Endothelial cell of umbilical vein (primary cell): Measurements from ENCODE around the gene C5orf47. TPM values are rescaled to one million over a fixed set of nuclear protein-coding genes. Genes with fewer than 3 reads are reported as not detected.

Experiments
- BruUV-seq: library from RNA; stranded (reverse); fragments of 400-500 nt; replicated peaks from 2 replicates; lab custom pipeline; 2021; lab: Mats Ljungman, UMichigan
- CTCF ChIA-PET: fragments of 300-600, 350-600 bp; sonication (Branson Sonifier 250); formaldehyde crosslinking; loops from one replicate; lab custom pipeline; 2021; ENCODE audit warnings: antibody characterized with exemption, inconsistent platforms; lab: Charles Lee
- POLR2A ChIA-PET: fragments of 300-600, 350-600 bp; sonication (Branson Sonifier 250); formaldehyde crosslinking; loops from one replicate; lab custom pipeline; 2021; ENCODE audit warnings: antibody characterized with exemption, inconsistent platforms; lab: Charles Lee
- DNase-seq: peaks from one replicate; pipeline ENCODE4 v3.0.0-alpha.2; 2011; ENCODE audit warnings: low read depth, low spot score
- FAIRE-seq: peaks from 2 replicates; lab custom pipeline; 2011; peaks lifted over from hg19 to GRCh38; lab: Jason Lieb, UNC
- H2AFZ ChIP-seq: 2 replicates; pipeline ENCODE4 v1.6.0; 2012; ENCODE audit warnings: low read depth, low read length, control low read depth, inconsistent platforms
- H3K27ac ChIP-seq: 2 replicates; pipeline ENCODE4 v1.5.1; 2011; ENCODE audit warnings: low read depth, mild to moderate bottlenecking, control low read depth, low read length, moderate library complexity; ENCODE audit not compliant: insufficient read depth
- H3K27me3 ChIP-seq, 2 experiments: 2 replicates each; pipeline versions ENCODE4 v1.6.0 to v1.6.1; 2011; ENCODE audit warnings: low read length in 2 of 2, mixed read lengths in 1 of 2; ENCODE audit not compliant: control insufficient read depth in 2 of 2, insufficient read depth in 2 of 2
- H3K36me3 ChIP-seq, 2 experiments: 2 replicates in 1 of 2; 3 replicates in 1 of 2; pipeline ENCODE4 v1.5.1; 2011; ENCODE audit warnings: low read length in 2 of 2, mild to moderate bottlenecking in 1 of 2, moderate library complexity in 1 of 2; ENCODE audit not compliant: control insufficient read depth in 2 of 2, insufficient read depth in 2 of 2; ENCODE audit errors: extremely low read depth in 1 of 2
- H3K4me1 ChIP-seq: 3 replicates; pipeline ENCODE4 v1.5.1; 2011; ENCODE audit warnings: mild to moderate bottlenecking, low read length; ENCODE audit not compliant: control insufficient read depth, insufficient read depth; ENCODE audit errors: extremely low read depth
- H3K4me2 ChIP-seq: 2 replicates; pipeline ENCODE4 v1.6.1; 2011; ENCODE audit warnings: low read length, control low read depth, mixed read lengths; ENCODE audit not compliant: insufficient read depth
- H3K4me3 ChIP-seq, 3 experiments: fragments of 200-600 bp in 1 of 3; sonication (generic), shearing (Covaris generic) in 1 of 3; replicated peaks in 1 of 3; 2 replicates each; pipeline ENCODE4 v1.5.1; 2011 to 2016; ENCODE audit warnings: control low read depth in 3 of 3, low read length in 3 of 3, mild to moderate bottlenecking in 2 of 3, inconsistent platforms in 1 of 3, low read depth in 1 of 3, moderate library complexity in 1 of 3; ENCODE audit not compliant: insufficient read depth in 1 of 3
- H3K79me2 ChIP-seq: 2 replicates; pipeline ENCODE4 v1.6.0; 2012; ENCODE audit warnings: low read length, inconsistent platforms; ENCODE audit not compliant: control insufficient read depth, insufficient read depth
- H3K9ac ChIP-seq: replicated peaks from 2 replicates; pipeline ENCODE3; 2011; ENCODE audit warnings: low read length, control low read depth; ENCODE audit not compliant: insufficient read depth; ENCODE audit errors: extremely low read depth
- H3K9me1 ChIP-seq: replicated peaks from 3 replicates; pipeline ENCODE4 v1.6.0; 2011; ENCODE audit warnings: mild to moderate bottlenecking, low read length; ENCODE audit not compliant: control insufficient read depth, insufficient read depth; ENCODE audit errors: extremely low read depth
- H3K9me3 ChIP-seq: replicated peaks from 2 replicates; pipeline ENCODE4 v1.5.1; 2012; ENCODE audit warnings: low read length, inconsistent platforms; ENCODE audit not compliant: control insufficient read depth, insufficient read depth
- H4K20me1 ChIP-seq: replicated peaks from 2 replicates; pipeline ENCODE3; 2011; ENCODE audit warnings: mild to moderate bottlenecking, low read length; ENCODE audit not compliant: control insufficient read depth, insufficient read depth; ENCODE audit errors: extremely low read depth
- CTCF ChIP-seq, 2 donors: IDR thresholded peaks; 1 replicate in 1 of 2; 2 replicates in 1 of 2; pipeline ENCODE4 v1.5.1; 2011; ENCODE audit warnings: low read length in 2 of 2, mild to moderate bottlenecking in 2 of 2, moderate library complexity in 2 of 2, control low read depth in 1 of 2, inconsistent platforms in 1 of 2, low read depth in 1 of 2; ENCODE audit not compliant: insufficient read depth in 1 of 2; ENCODE audit errors: extremely low read depth in 1 of 2
- EZH2 ChIP-seq: IDR thresholded peaks from 2 replicates; pipeline ENCODE4 v1.6.1; 2012; ENCODE audit warnings: borderline replicate concordance, low read depth, mild to moderate bottlenecking, moderate library complexity, low read length, inconsistent platforms; ENCODE audit not compliant: severe bottlenecking
- FOS ChIP-seq: IDR thresholded peaks from 2 replicates; pipeline ENCODE4 v1.6.1; 2011; ENCODE audit warnings: mild to moderate bottlenecking, low read length, moderate library complexity, borderline replicate concordance; ENCODE audit not compliant: insufficient read depth
- GATA2 ChIP-seq: IDR thresholded peaks from 2 replicates; pipeline ENCODE4 v1.7.0; 2011; ENCODE audit warnings: low read depth, mild to moderate bottlenecking, moderate library complexity, mixed read lengths, low read length; ENCODE audit not compliant: insufficient read length, insufficient read depth
- JUN ChIP-seq: IDR thresholded peaks from 2 replicates; pipeline ENCODE4 v1.6.1; 2011; ENCODE audit warnings: borderline replicate concordance, low read depth; ENCODE audit not compliant: insufficient read length, insufficient read depth
- MYC ChIP-seq: IDR thresholded peaks from one replicate; pipeline ENCODE4 v1.6.1; 2011; ENCODE audit warnings: mild to moderate bottlenecking, low read depth, low read length
- POLR2A ChIP-seq: IDR thresholded peaks from 2 replicates; pipeline ENCODE4 v1.6.1; 2012; ENCODE audit warnings: low read depth, mild to moderate bottlenecking, control low read depth, low read length
- POLR2AphosphoS5 ChIP-seq: IDR thresholded peaks from 2 replicates; pipeline ENCODE4 v1.6.1; 2012; ENCODE audit warnings: low read depth, mild to moderate bottlenecking, control low read depth, low read length, moderate library complexity; ENCODE audit not compliant: insufficient read depth
- dilution Hi-C: fragments of 300-500 bp; cut with MboI; formaldehyde crosslinking; loops from one replicate; pipeline ENCODE4 v1.15.0; 2019; ENCODE audit warnings: low sequenced_read_pairs; ENCODE audit not compliant: extremely low pct_ligation_motif_present
- intact Hi-C: fragments of 100-400 bp; cut with micrococcal nuclease; formaldehyde crosslinking; loops from one replicate; pipeline ENCODE4 v1.10.0; 2022
- polyA plus RNA-seq, 4 experiments: library from polyadenylated mRNA; depleted of rRNA in 3 of 4; stranded (reverse) in 3 of 4; unstranded in 1 of 4; fragments of >200 nt; gene quantifications; 2 replicates each; pipeline versions ENCODE4 v1.2.1 to v1.2.3, GENCODE V29; 2011 to 2012; ENCODE audit warnings: missing spikeins in 1 of 4
- total RNA-seq: library from RNA; stranded (reverse); gene quantifications from 2 replicates; pipeline ENCODE4 v1.2.3, GENCODE V29; 2021
- TF ChIP-seq, protein P1 (sequence below): IDR thresholded peaks from 2 replicates; pipeline ENCODE4 v1.6.1; 2011; ENCODE audit not compliant: insufficient read depth, insufficient read length

The C5orf47 gene
- total and polyA plus RNA-seq, 2 donors (not counting 3 experiments of a cell fraction or from before 2014, with no cell fraction given): not detected

- TF ChIP-seq EZH2 (no peak), POLR2AphosphoS5 (no peak), GATA2 (no peak), POLR2A (no peak), FOS (no peak), CTCF (IDR thresholded peaks at IDR 0.05; ENCODE audit: extremely low read depth in 1 of 2, insufficient read depth in 1 of 2, low read depth in 1 of 2, low read length in 2 of 2) (no peak), JUN (no peak), MYC (no peak)
- TF ChIP-seq, protein P1, sequence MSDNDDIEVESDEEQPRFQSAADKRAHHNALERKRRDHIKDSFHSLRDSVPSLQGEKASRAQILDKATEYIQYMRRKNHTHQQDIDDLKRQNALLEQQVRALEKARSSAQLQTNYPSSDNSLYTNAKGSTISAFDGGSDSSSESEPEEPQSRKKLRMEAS: no peak
- H3K27me3 ChIP-seq: no peaks in the 10 kb centered on the region
- H3K36me3 ChIP-seq: no peaks in the 10 kb centered on the region
- no peak overlapping the region for H3K4me3 ChIP-seq
- DNase-seq (no peak), FAIRE-seq (no peak)
- CTCF ChIA-PET: interaction anchor here (0.7 kb wide), 1 partner anchor 275 kb away, joined by 3 read pairs; no protein-coding TSS in a partner anchor
- H2AFZ ChIP-seq: no peak overlapping the region
- dilution Hi-C loops (no loop called here), intact Hi-C loops (no loop called here)
- no peak overlapping the region for H3K4me2 ChIP-seq
- H3K9me3 ChIP-seq: no peaks in the 10 kb centered on the region
- H3K9me1 ChIP-seq: no peaks in the 10 kb centered on the region
- no peaks in the 10 kb centered on the region for H3K4me1 ChIP-seq
- no peak overlapping the region for H3K9ac ChIP-seq
- POLR2A ChIA-PET: no interaction called here
- no peaks in the 10 kb centered on the region for H3K79me2 ChIP-seq
- no peaks in the 10 kb centered on the region for H4K20me1 ChIP-seq
- no TSS peak for BruUV-seq
- no peak overlapping the region for H3K27ac ChIP-seq
Measured at GRCh38 chr5:173989432-173990082, 587 bp downstream of the C5orf47 start.
